Neuronal stem cell (in vitro differentiated cells): Measurements from ENCODE around the gene GPR143.

Experiments
- DNase-seq: peaks from one replicate; pipeline ENCODE4 v3.0.0-alpha.2; 2013; ENCODE audit warnings: low spot score
- H2AFZ ChIP-seq: one replicate; pipeline ENCODE4 v1.6.1; 2013; ENCODE audit warnings: mild to moderate bottlenecking, low read length, inconsistent platforms
- H2AK5ac ChIP-seq: 2 replicates; pipeline ENCODE4 v1.6.1; 2013; ENCODE audit warnings: low read depth, mild to moderate bottlenecking, inconsistent platforms, low read length, moderate library complexity, mixed read lengths
- H2BK120ac ChIP-seq: 2 replicates; pipeline ENCODE4 v1.6.1; 2013; ENCODE audit warnings: low read depth, mild to moderate bottlenecking, inconsistent platforms, low read length, moderate library complexity, mixed read lengths
- H2BK12ac ChIP-seq: one replicate; pipeline ENCODE4 v1.6.1; 2013; ENCODE audit warnings: low read length, inconsistent platforms
- H2BK15ac ChIP-seq: 2 replicates; pipeline ENCODE4 v1.6.1; 2013; ENCODE audit warnings: mild to moderate bottlenecking, low read length, inconsistent platforms, mixed read lengths
- H2BK5ac ChIP-seq: one replicate; pipeline ENCODE4 v1.6.1; 2013; ENCODE audit warnings: inconsistent platforms, mild to moderate bottlenecking, low read length, moderate library complexity
- H3K14ac ChIP-seq: one replicate; pipeline ENCODE4 v1.6.1; 2013; ENCODE audit warnings: low read length, inconsistent platforms
- H3K18ac ChIP-seq: 2 replicates; pipeline ENCODE4 v1.6.1; 2013; ENCODE audit warnings: low read length, inconsistent platforms
- H3K23ac ChIP-seq: 2 replicates; pipeline ENCODE4 v1.6.1; 2013; ENCODE audit warnings: low read depth, mild to moderate bottlenecking, mixed read lengths, low read length, inconsistent platforms; ENCODE audit not compliant: poor library complexity
- H3K27ac ChIP-seq: replicated peaks from 3 replicates; pipeline ENCODE4 v1.5.1; 2013; ENCODE audit warnings: low read length, inconsistent platforms
- H3K27me3 ChIP-seq, 3 experiments: 2 replicates each; pipeline ENCODE4 v1.6.1; 2013; ENCODE audit warnings: low read length in 3 of 3, mild to moderate bottlenecking in 2 of 3, inconsistent platforms in 1 of 3, low read depth in 1 of 3, mixed read lengths in 1 of 3, moderate library complexity in 1 of 3; ENCODE audit not compliant: control insufficient read depth in 3 of 3, insufficient read depth in 3 of 3
- H3K36me3 ChIP-seq, 2 donors: replicated peaks in 1 of 2; 2 replicates each; pipeline ENCODE4 v1.6.1; 2013; ENCODE audit warnings: low read length in 2 of 2; ENCODE audit not compliant: control insufficient read depth in 2 of 2, insufficient read depth in 2 of 2
- H3K4ac ChIP-seq: 2 replicates; pipeline ENCODE4 v1.6.1; 2013; ENCODE audit warnings: inconsistent platforms, mild to moderate bottlenecking, low read length, moderate library complexity
- H3K4me1 ChIP-seq, 2 donors: 1 replicate in 1 of 2; 2 replicates in 1 of 2; pipeline ENCODE4 v1.6.1; 2013; ENCODE audit warnings: low read length in 2 of 2, low read depth in 1 of 2; ENCODE audit not compliant: control insufficient read depth in 2 of 2, insufficient read depth in 1 of 2
- H3K4me2 ChIP-seq: one replicate; pipeline ENCODE4 v1.6.1; 2013; ENCODE audit warnings: mild to moderate bottlenecking, low read length, inconsistent platforms; ENCODE audit not compliant: insufficient read depth, poor library complexity, severe bottlenecking
- H3K4me3 ChIP-seq, 2 donors: 2 replicates each; pipeline ENCODE4 v1.5.1; 2013; ENCODE audit warnings: low read length in 2 of 2, mild to moderate bottlenecking in 2 of 2, inconsistent platforms in 1 of 2, moderate library complexity in 1 of 2
- H3K79me1 ChIP-seq: one replicate; pipeline ENCODE4 v1.6.1; 2013; ENCODE audit warnings: low read depth, mild to moderate bottlenecking, inconsistent platforms, low read length, moderate library complexity
- H3K9ac ChIP-seq: one replicate; pipeline ENCODE4 v1.6.1; 2013; ENCODE audit warnings: mild to moderate bottlenecking, low read depth, low read length, inconsistent platforms; ENCODE audit not compliant: poor library complexity
- H3K9me3 ChIP-seq, 2 donors: replicated peaks in 1 of 2; 2 replicates each; pipeline versions ENCODE3 to v1.6.1; 2013; ENCODE audit warnings: low read length in 2 of 2, mild to moderate bottlenecking in 2 of 2, inconsistent platforms in 1 of 2, low read depth in 1 of 2, mixed read lengths in 1 of 2, moderate library complexity in 1 of 2; ENCODE audit not compliant: control insufficient read depth in 2 of 2, insufficient read depth in 1 of 2
- H4K8ac ChIP-seq: one replicate; pipeline ENCODE4 v1.6.1; 2013; ENCODE audit warnings: low read depth, mild to moderate bottlenecking, inconsistent platforms, low read length, moderate library complexity
- H4K91ac ChIP-seq: one replicate; pipeline ENCODE4 v1.6.1; 2013; ENCODE audit warnings: low read length, low read depth, mild to moderate bottlenecking, inconsistent platforms; ENCODE audit not compliant: poor library complexity
- WGBS, 2 donors: extraction: QIAGEN DNeasy Blood & Tissue Kit; methylation state at CpG; one replicate each; pipeline ENCODE4 v1.1.7; 2013; ENCODE audit warnings: missing lambda C conversion rate in 2 of 2, mixed read lengths in 1 of 2; ENCODE audit not compliant: insufficient read length in 2 of 2, insufficient replicate concordance in 1 of 2; ENCODE audit errors: extremely low coverage in 2 of 2; 5-methylcytosine and 5-hydroxymethylcytosine counted together

GPR143 gene

GRCh38 chrX:9677098-9677739 is 88.4 kb downstream of the GPR143 start:
- WGBS, 2 donors, result no CpG with 5 or more reads among the region's 7 CpGs
- Histone ChIP-seq H3K4me2 (no peak overlapping the region), H2BK15ac (no peak overlapping the region), H3K79me1 (no peaks in the 10 kb centered on the region), H3K27ac (no peak overlapping the region), H2BK120ac (no peak overlapping the region), H3K23ac (no peak overlapping the region), H3K14ac (no peak overlapping the region), H3K9me3 (peaks cover 0 to 3% of the 10 kb centered on the region in 2 donors), H2AK5ac (no peak overlapping the region), H3K36me3 (peaks cover 3 to 4% of the 10 kb centered on the region in 2 donors), H3K4ac (no peak overlapping the region), H2BK12ac (no peak overlapping the region), H2AFZ (no peak overlapping the region), H3K4me1 (no peaks in the 10 kb centered on the region), H3K18ac (no peak overlapping the region), H2BK5ac (no peak overlapping the region), H3K27me3 (no peaks in the 10 kb centered on the region), H3K4me3 (no peak overlapping the region), H4K91ac (no peak overlapping the region), H3K9ac (no peak overlapping the region), H4K8ac (no peak overlapping the region)
- DNase-seq, result no peak

DNA sequence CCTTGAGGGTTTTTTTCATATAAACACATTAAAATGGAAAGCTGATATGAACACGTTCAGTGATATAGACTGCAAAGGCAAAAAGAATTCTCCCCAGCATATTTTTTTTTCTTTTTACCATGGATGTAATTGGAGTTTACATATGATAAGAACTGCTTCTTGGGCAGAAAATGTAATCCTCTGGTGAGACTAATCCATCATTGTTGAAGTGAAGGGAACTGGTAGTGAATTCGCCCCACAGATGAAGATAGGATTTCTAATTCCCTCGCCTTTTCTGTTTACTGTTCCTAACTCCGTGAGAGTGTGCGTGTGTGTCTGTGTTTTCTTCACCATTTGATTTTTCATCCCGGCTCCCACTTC is 88.9 kb downstream of the GPR143 start:
- H3K23ac ChIP-seq, result no peak overlapping the region
- H3K4me2 ChIP-seq, result no peak overlapping the region
- no peak overlapping the region for H3K4me3 ChIP-seq
- no peak overlapping the region for H3K27ac ChIP-seq
- peaks cover 3 to 4% of the 10 kb centered on the region in 2 donors for H3K36me3 ChIP-seq
- no peaks in the 10 kb centered on the region for H3K79me1 ChIP-seq
- H2BK120ac ChIP-seq, result no peak overlapping the region
- peaks cover 0 to 3% of the 10 kb centered on the region in 2 donors for H3K9me3 ChIP-seq
- no CpG with 5 or more reads among the region's 6 CpGs for WGBS, 2 donors
- no peak overlapping the region for H4K8ac ChIP-seq
- H2AK5ac ChIP-seq, result no peak overlapping the region
- H2BK5ac ChIP-seq, result no peak overlapping the region
- H3K14ac ChIP-seq, result no peak overlapping the region
- H3K9ac ChIP-seq, result no peak overlapping the region
- no peak overlapping the region for H2BK15ac ChIP-seq
- H3K4ac ChIP-seq, result no peak overlapping the region
- no peak overlapping the region for H3K18ac ChIP-seq
- H2AFZ ChIP-seq, result no peak overlapping the region
- no peaks in the 10 kb centered on the region for H3K4me1 ChIP-seq
- H2BK12ac ChIP-seq, result no peak overlapping the region
- no peak for DNase-seq
- H4K91ac ChIP-seq, result no peak overlapping the region
- no peaks in the 10 kb centered on the region for H3K27me3 ChIP-seq

DNA sequence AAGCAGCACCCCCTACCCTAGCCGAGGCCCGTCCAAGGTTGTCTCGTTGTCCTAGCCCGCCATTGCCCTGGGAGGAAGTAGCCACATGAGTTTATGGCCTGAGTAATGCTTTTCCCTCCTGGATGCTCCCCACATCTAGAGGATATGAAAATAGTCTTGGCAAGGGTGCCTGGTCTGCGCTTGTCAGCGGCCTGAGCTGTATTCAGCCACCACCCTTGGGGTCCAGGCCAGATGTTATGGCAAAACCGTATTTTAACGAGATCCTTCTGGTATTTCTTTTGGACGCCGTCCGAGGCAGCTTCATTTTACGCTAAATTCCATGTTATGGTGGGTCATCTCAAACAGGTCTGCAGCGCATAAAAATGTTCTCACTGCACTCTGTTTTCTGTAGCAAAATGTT is 89.3 kb downstream of the GPR143 start:
- H3K14ac ChIP-seq, result no peak overlapping the region
- H3K27me3 ChIP-seq, result no peaks in the 10 kb centered on the region
- no peak overlapping the region for H4K8ac ChIP-seq
- H4K91ac ChIP-seq, result no peak overlapping the region
- H3K9ac ChIP-seq, result no peak overlapping the region
- no peak for DNase-seq
- H3K27ac ChIP-seq, result no peak overlapping the region
- H3K36me3 ChIP-seq, result peaks cover 3 to 4% of the 10 kb centered on the region in 2 donors
- no peak overlapping the region for H2BK5ac ChIP-seq
- no peak overlapping the region for H3K4me3 ChIP-seq
- H3K4ac ChIP-seq, result no peak overlapping the region
- no peak overlapping the region for H2AFZ ChIP-seq
- H2AK5ac ChIP-seq, result no peak overlapping the region
- H3K9me3 ChIP-seq, result peaks cover 0 to 3% of the 10 kb centered on the region in 2 donors
- H3K23ac ChIP-seq, result no peak overlapping the region
- H3K18ac ChIP-seq, result no peak overlapping the region
- H2BK120ac ChIP-seq, result no peak overlapping the region
- WGBS, 2 donors, result no CpG with 5 or more reads among the region's 13 CpGs
- H3K79me1 ChIP-seq, result no peaks in the 10 kb centered on the region
- no peak overlapping the region for H3K4me2 ChIP-seq
- no peak overlapping the region for H2BK15ac ChIP-seq
- H2BK12ac ChIP-seq, result no peak overlapping the region
- no peaks in the 10 kb centered on the region for H3K4me1 ChIP-seq
